Peyer's patch (tissue), 4 donors: ENCODE measurements around the gene TOMM20.

Source experiments
- POLR2A ChIP-seq, 2 donors: fragments of 450-650 bp; IDR thresholded peaks; one replicate each; pipeline ENCODE4 v1.5.1; 2017; ENCODE audit warnings: antibody characterized with exemption in 2 of 2, mild to moderate bottlenecking in 2 of 2, moderate library complexity in 2 of 2
- TF ChIP-seq, protein P1 (sequence below), 6 experiments: fragments of 450-650 bp in 4 of 6; fragments of 200-600 bp in 2 of 6; sonication (generic) in 1 of 6; IDR thresholded peaks; one replicate each; pipeline ENCODE4 v1.5.1; 2017 to 2019; ENCODE audit warnings: antibody characterized with exemption in 6 of 6, mild to moderate bottlenecking in 3 of 6, moderate library complexity in 1 of 6

DNA sequence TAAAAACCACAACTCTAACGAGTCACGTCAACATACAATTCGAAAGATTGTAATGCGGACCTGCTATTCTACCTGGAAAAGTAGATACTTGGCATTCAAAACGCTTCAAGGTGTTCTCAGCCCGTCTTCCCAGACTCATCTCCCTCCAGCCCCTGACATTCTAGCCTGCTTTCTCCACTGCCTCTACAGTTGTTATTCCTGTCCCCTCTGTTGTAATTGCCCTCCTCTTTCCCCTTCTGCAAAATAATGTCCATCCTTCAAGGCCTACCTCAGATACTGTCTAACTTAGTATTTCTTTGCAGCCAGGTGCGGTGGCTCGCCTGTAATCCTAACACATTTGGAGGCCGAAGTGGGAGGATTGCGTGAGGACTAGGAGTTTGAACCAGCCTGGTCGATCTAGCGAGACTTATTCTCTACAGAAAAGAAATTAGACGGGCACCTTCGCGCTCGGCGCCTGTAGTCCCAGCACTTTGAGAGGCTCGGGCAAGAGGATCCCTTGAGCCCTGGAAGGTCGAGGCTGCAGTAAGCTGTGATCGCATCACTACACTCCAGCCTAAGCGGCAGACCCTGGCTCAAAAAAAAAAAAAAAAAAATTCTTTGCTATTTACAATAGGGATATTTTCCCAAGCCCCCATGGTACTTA, 33.2 kb upstream of the TOMM20 start:
- TF ChIP-seq, protein P1, sequence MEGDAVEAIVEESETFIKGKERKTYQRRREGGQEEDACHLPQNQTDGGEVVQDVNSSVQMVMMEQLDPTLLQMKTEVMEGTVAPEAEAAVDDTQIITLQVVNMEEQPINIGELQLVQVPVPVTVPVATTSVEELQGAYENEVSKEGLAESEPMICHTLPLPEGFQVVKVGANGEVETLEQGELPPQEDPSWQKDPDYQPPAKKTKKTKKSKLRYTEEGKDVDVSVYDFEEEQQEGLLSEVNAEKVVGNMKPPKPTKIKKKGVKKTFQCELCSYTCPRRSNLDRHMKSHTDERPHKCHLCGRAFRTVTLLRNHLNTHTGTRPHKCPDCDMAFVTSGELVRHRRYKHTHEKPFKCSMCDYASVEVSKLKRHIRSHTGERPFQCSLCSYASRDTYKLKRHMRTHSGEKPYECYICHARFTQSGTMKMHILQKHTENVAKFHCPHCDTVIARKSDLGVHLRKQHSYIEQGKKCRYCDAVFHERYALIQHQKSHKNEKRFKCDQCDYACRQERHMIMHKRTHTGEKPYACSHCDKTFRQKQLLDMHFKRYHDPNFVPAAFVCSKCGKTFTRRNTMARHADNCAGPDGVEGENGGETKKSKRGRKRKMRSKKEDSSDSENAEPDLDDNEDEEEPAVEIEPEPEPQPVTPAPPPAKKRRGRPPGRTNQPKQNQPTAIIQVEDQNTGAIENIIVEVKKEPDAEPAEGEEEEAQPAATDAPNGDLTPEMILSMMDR (IDR thresholded peaks at IDR 0.05), result no peak
- no peak for TF ChIP-seq POLR2A (IDR thresholded peaks at IDR 0.05)
